SH-SY5Y (cell line): ENCODE data around the gene PRRC2B.

ENCODE experiments used
- GATA2 ChIP-seq: IDR thresholded peaks from 2 replicates; pipeline ENCODE4 v1.6.1; 2011; ENCODE audit warnings: mild to moderate bottlenecking, low read depth, low read length
- GATA3 ChIP-seq: IDR thresholded peaks from 2 replicates; pipeline ENCODE4 v1.6.1; 2011; ENCODE audit warnings: low read depth, mild to moderate bottlenecking, low read length, moderate library complexity

DNA sequence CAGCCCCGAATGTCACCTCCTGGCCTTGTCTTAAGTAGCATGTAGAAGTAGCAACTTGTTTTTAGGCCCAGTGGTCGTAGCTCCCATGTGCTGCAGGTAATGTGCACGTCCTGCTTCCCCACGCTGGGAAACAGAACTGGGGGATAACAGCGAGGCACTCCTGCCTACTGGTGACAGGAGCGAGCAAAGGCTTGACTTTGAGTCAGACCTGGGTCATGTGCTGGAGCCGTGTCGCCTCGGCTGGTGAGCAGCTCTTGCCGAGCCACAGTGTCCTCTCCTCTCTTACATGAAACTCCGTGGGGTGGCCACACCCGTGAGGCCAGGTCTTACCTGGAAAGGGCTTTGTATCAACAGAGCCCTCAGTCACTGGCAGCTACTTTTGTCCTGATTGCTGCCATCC, 91.3 kb downstream of the PRRC2B start:
- TF ChIP-seq GATA2 (no peak), GATA3 (no peak)
